NCI-H1092 treated with DMSO at 0.1 percent for 48 hours (cell line): ENCODE measurements around the gene HOXD8.

Experiments
- DNase-seq: peaks from one replicate; lab custom pipeline; 2025; lab: John Stamatoyannopoulos, UW

HOXD8 gene

DNA sequence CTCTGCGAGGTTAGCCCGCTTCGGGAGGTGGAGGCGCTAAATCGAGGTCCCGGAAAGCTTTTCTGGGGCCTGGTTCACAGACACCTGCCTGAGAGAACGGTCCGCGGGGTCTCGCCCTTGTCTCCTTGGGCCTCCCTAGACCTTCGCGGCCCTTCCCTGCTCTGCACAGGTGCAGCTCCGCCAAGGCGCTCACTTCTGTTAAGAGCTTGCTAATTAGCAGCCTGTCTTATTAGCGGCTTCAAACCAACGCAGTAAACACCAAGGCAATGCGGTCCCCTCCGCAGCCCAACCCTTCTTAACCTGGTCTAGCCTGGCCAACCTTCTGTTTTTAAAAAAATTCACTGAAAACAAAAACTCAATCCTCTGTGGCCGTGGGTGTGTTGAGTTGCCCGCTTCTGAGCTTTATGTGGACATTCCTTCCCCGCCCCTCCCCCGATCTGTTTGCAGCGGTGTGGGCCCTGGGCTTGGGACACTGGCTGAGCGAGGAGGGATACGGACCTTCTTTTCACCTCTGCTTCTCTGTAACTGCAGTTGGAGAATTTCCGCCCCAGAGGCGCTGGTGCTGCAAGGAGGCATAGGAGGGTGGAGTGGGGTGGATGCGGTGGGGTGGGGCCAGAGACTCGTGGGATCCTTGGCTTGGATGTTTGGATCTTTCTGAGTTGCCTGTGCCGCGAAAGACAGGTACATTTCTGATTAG lies 18.4 kb downstream of the HOXD8 start:
- DNase-seq: no peak

- DNase-seq: no peak
These were observed 19.4 kb downstream of the HOXD8 start for GRCh38 chr2:176148751-176149421.

GRCh38 chr2:176149481-176149938 lies 20.0 kb downstream of the HOXD8 start:
- DNase-seq: no peak

DNA sequence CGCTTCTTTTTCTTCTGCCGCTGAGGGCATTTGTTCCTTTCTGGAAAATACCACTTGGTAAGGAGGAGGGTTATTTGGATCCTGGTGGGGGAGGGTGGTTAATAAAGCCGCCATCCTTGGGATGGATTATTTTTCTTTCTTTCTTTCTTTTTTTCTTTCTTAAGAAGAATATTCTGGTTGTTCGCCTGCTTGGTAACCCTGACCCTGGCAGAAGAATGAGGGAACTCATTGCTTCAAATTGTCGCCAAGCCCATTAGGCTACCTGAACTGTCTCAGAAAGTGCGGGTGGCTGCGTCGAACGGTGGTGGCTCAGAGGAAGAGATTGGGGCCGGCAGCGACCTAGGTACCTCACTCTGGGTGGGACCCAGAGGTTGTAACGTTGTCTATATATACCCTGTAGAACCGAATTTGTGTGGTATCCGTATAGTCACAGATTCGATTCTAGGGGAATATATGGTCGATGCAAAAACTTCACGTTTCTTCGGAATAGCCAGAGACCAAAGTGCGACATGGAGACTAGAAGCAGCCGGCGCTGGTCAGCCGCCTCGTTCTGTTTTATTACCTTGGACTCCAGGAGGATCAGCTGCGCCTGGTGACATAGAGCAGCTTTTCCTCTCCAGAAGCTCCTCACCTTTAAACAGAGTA lies 20.6 kb downstream of the HOXD8 start:
- DNase-seq: no peak

DNA sequence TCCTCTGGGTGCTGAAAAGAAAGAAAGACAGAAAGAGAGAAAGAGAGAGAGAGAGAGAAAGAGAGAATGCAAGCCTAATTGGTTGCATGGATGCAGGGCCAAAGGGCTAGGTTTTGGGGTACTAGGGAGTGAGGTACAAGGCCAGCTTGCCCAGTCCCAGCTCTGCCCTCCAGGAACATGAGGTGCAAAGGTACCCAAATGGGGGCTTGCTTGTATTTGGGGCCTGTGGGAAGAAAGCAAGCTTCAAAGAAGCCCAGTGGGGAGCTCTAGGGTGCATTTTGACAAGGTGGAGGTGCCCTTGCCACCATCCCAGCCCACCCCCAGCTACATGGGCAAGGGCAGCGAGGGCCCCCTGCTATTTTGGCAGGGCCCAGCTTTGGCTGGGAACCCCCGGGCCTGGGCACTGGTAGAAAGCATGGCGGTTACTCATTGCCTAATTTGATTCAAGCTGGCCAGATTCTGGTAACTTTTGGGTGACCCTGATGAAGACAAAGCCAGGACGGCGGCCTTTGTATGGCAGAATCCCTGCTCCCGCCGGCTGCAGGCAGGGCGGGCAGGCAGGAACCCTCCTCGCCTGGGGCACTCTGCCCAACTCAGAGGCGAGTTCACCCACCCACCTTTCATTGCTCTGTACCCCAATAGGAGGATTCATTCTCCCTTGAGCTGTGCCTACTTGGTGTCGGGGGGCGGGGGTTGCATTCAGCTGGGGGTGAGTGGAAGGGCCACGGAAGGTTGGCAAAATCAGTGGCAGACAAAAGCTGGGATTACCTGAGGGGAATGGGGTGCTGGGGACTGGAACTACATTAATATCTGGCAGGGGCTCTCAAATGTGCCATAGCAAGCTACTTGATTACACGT lies 21.3 kb downstream of the HOXD8 start:
- no peak for DNase-seq

DNA sequence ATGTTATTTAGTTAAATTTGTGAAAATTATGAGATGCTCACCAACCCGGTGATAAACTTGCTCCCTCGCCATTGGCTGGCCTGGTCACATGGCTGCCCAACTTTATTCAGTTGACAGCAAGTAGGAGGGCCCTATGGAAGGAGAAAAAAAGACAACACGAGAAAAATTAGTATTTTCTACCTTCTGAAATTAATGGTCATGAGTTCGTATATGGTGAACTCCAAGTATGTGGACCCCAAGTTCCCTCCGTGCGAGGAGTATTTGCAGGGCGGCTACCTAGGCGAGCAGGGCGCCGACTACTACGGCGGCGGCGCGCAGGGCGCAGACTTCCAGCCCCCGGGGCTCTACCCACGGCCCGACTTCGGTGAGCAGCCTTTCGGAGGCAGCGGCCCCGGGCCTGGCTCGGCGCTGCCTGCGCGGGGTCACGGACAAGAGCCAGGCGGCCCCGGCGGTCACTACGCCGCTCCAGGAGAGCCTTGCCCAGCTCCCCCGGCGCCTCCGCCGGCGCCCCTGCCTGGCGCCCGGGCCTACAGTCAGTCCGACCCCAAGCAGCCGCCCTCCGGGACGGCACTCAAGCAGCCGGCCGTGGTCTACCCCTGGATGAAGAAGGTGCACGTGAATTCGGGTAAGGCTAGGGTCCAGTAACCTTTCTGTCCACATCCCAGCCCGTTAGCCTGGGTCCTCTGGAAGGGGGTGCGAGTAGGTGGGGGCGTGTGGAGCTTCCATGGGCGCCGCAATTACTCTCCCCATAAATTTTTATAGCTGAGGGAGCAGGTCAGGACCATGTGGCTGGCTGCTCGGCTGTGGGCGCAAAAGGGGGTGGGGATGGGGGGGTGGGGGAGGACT lies 22.2 kb downstream of the HOXD8 start, which contains the start of gene HOXD4:
TSS of gene HOXD4 (plus strand) at position 109 of the 846 bp plus-strand sequence. CDS start at position 193, 84 bp downstream.
- no peak for DNase-seq

DNA sequence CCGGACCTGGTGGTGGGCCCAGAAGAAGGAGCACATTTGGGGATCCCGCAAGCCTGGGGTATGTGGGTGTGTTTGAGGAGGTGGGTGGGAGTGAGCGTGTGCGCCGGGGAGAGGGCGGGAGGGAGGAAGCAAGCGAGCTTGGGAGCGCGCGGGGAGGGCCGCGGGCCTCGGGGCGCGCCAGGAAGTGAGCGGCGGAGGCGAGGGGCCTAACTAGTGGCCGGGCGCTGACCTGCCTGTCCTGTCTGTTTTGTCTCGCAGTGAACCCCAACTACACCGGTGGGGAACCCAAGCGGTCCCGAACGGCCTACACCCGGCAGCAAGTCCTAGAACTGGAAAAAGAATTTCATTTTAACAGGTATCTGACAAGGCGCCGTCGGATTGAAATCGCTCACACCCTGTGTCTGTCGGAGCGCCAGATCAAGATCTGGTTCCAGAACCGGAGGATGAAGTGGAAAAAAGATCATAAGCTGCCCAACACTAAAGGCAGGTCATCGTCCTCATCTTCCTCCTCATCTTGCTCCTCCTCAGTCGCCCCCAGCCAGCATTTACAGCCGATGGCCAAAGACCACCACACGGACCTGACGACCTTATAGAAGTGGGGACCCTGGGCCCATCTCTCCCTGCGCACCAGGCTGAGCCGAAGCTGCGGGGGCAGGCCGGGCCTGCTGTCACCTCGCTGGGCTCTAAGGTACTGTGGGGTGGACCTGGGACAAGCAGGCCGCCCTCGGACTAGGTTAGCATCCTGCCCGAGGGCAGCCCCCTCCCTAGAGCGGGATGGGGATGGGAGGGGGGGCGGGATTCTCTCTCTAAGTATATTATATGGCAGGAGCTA lies 23.1 kb downstream of the HOXD8 start:
- DNase-seq: no peak

DNA sequence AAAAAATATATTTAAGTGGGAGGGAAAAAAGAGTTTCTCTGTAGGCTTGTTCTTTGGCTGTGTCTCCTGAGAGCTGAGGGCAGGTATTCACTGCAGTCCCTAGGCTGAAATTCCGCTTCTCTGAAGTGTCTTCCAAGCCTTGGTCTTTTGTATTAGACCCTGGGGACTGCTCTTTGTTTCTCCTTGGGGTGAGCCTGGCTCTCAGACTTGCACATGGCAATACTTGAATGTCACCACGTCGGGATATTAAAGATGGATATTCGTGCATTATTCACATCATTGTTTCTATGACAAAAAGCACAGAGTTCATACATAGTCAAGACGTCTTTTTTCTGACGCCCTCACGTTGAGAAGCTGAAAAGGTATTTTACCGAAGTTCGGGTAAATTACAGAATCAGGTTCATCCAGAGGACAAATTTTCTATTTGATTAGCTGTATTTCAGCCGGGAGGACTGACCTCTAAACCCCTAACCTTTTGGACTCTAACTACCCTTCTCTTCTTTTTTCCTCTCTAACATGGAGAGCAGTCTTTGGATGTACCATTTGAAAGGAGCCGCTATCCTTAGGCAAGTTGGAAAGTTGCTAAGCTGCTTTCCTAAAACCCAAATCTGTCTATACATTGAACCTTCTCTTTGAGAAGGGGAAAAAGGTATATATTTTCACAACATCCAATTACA lies 25.2 kb downstream of the HOXD8 start:
- DNase-seq: no peak

GRCh38 chr2:176155356-176156044 lies 26.0 kb downstream of the HOXD8 start:
- DNase-seq: no peak

DNA sequence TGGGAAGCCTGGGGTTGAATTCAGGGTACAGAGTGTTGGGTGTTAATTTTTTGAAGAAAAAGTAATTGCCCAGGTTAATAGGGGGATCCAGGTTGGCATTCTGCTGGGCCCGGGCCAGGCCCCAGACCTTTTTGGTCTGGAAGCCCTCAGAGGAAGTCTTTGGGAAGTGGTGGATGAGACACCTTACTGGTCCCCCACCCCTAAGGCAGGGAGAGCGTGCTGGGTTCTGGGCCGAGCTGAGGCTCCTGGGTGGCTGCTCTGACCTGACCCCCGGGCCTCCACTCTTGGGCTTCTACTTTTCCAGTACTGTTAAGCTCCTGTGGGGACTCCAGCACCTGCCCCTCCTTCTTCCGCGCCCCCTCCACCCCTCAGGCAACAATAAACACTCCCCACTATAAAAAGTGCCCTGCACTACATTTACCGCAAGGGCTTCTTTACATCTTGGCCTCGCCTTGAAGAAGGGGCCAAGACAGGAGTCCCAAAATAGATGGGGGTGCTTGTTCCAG lies 26.8 kb downstream of the HOXD8 start:
- DNase-seq: no peak

DNA sequence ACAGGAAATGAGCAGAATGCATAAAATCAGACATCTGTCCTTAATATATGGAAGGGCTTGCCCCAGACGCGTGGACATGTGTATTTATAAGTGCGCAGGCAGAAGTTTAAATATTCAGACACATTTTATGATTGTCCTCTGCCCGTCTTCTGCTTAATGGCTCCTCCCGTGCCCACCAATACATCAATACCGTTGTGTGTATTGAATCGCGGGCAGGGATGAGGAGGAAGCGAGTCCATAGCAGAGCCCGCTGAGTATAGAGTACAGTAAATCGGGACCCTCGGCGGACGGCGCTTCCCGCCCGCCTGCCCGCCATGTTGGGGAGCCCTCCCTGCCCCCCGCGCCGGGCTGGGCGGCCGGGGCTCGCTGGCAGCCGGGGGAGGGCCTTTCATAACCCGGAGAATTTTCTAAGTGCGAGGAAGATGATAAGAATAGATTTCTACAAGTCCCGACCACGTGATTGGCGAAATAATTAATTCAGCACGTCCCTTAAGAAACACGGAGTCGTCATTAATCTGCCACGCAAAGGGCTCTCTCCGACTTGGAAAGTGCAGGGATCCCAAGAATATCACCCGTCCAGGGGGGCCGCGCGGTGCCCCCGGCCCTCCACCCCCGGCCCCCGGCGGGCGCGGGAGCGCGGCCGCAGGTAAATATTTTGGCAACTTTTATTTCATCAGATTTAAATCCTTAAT lies 27.4 kb downstream of the HOXD8 start, which contains the start of gene HOXD3:
TSS of gene HOXD3 (plus strand) at position 501 of the 692 bp plus-strand sequence. CDS start 11,808 bp downstream, outside the sequence.
- DNase-seq: no peak

DNA sequence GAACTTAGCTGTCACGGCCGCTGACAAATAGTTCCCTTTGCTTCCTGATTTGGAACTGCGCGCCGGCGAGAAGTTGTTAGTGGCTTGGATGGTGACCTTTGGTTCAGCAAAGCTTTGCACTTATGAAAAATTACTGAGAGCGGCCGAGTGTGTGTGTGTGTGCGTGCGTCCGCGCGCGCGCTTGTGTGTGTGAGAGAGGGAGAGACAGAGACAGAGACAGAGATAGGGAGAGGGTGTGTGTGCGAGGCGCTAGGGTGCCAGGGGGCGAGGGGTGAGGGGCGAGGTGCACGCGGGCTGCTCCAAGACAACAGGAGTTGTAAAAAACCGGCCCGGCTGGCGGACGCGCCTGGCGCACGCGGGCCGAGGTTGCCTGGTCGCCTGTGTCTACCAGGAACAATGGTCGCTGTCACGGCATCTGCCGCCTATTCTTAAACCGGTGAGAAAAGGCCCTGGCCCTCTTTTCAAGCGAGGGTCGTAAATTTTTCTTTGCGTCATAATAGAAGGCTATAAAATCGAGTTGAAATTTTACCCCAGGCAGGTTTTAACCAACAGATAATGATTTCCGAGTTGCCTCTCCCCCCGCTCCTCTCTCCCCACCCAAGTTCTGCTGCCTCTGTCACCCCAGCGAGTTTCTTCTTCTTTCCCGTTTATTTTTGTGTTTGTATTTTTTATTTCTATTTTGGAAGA lies 28.1 kb downstream of the HOXD8 start:
- no peak for DNase-seq

DNA sequence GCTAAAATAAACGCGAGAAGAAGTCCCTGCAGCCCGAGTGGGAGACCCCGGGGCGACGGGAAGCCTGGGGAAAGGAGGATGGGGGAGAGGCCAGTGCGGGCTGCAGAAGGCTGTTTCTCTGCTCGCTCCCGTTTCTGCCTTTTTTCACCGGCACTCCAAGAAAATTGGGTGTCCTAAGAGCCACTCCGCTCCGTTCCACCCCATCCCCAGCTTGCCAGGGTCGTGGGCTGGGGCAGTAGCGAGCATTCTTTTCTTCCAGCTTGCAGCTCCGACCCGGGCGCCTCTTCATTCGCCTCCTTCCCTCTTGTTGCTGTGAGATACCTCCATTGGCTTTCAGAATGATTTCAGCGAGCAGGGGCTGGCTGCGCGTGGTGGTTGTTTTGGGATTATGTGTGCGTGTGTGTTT lies 28.7 kb downstream of the HOXD8 start:
- no peak for DNase-seq

GRCh38 chr2:176158855-176159662 lies 29.6 kb downstream of the HOXD8 start:
- no peak for DNase-seq

DNA sequence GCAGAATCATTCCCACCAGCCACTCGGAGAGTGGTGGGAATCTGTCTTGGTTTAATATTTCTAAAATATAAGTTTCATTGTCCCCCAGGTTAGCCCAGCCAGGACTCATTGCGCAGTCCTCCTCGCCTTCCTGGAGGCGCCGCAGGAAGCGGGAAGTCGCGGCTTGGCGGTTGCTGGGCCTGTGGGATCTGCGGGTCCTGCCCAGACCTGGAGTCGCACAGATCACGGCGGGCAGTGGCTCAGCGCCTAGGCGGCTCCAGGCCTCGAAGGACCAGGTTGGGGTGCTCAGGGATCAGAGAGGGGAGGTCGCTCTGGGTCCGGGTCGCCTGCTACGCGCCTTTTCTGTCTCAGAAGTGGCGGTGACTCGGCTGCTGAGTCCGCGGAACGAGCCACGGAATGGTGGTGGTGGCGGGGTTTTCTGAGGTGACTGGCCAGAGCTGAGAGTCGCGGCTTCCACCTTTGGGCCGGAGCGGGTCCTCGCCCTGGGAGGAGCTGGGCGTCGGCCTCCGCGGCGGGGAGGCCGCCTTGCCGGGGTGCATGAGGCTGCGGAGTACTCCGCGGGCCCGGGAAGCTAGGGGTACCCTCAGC lies 30.3 kb downstream of the HOXD8 start:
- DNase-seq: no peak
